Measurements from ENCODE around the gene ZNF540.
"Not testable (repeated sequence)": the region's sequence is repeated elsewhere in the genome, so short reads cannot be mapped to it uniquely, and the experiment has no call there.

ZNF540 gene

DNA sequence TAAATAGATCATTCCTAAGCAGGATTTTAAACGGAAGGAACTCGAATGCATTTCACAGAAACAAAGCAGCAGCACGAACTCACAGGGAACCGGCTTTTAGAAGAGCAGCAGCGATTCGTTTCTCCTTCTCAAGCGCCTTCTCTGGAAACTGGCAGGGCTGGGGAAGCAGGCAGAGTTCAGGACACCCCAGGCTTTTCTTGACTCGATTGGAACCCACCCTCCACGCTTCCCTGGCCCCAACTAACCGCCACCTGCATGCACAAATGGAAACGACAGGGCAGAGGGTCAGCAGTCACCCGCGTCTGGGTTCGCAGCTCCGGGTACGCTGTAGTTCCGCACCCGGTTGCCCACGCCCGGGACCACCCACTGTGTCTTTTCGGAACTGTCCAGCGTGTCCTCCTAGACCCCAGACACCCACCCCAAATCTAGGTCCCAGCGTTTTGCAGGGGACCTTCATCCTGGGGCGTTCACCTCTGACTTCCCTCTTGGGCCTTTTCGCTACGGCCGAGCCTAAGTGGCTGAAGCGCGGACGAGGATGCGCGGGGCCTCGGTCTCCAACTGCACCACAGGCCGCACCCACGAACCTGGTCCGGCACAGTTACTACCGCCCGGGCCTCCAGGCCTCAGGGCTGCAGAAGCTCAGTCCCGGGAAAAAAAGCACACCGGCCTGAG is 60.1 kb downstream of the ZNF540 start:
- peak; percentile 68 for DNase-seq (ENCODE audit: low read depth)

GRCh38 chr19:37655301-37655688 is 60.6 kb downstream of the ZNF540 start, which contains the start of gene ZFP30:
ZFP30 (minus strand) TSS chr19:37655465; CDS start chr19:37647822, 7,643 bp downstream.
- DNase-seq (ENCODE audit: low read depth) = peak; percentile 87
- H3K4me3 ChIP-seq (ENCODE audit: low read depth, low read length) = peak within 1 kb of the TSS; percentile 85
- TF ChIP-seq MAX (IDR thresholded peaks at IDR 0.05; ENCODE audit: low read depth, low read length) = no peak
- TF ChIP-seq, protein P1, sequence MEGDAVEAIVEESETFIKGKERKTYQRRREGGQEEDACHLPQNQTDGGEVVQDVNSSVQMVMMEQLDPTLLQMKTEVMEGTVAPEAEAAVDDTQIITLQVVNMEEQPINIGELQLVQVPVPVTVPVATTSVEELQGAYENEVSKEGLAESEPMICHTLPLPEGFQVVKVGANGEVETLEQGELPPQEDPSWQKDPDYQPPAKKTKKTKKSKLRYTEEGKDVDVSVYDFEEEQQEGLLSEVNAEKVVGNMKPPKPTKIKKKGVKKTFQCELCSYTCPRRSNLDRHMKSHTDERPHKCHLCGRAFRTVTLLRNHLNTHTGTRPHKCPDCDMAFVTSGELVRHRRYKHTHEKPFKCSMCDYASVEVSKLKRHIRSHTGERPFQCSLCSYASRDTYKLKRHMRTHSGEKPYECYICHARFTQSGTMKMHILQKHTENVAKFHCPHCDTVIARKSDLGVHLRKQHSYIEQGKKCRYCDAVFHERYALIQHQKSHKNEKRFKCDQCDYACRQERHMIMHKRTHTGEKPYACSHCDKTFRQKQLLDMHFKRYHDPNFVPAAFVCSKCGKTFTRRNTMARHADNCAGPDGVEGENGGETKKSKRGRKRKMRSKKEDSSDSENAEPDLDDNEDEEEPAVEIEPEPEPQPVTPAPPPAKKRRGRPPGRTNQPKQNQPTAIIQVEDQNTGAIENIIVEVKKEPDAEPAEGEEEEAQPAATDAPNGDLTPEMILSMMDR (IDR thresholded peaks at IDR 0.05; ENCODE audit: low read depth, low read length) = no peak
- TF ChIP-seq MYC (IDR thresholded peaks at IDR 0.05; ENCODE audit: low read depth, low read length) = no peak
- no peak for TF ChIP-seq POLR2A (IDR thresholded peaks at IDR 0.05; ENCODE audit: extremely low read depth, insufficient read length)

More for the DNA sequence above, 60.1 kb downstream of the ZNF540 start:
- no peak for TF ChIP-seq MAX (IDR thresholded peaks at IDR 0.05; ENCODE audit: low read depth, low read length)
- TF ChIP-seq MYC (IDR thresholded peaks at IDR 0.05; ENCODE audit: low read depth, low read length) = no peak
- TF ChIP-seq POLR2A (IDR thresholded peaks at IDR 0.05; ENCODE audit: extremely low read depth, insufficient read length) = no peak
- TF ChIP-seq, protein P1 (IDR thresholded peaks at IDR 0.05; ENCODE audit: low read depth, low read length) = no peak
- H3K4me3 ChIP-seq (ENCODE audit: low read depth, low read length) = peak overlapping the region; percentile 85

GRCh38 chr19:37655689-37656371 is 61.2 kb downstream of the ZNF540 start:
- H3K4me3 ChIP-seq (ENCODE audit: low read depth, low read length) = peak overlapping the region; percentile 75
- TF ChIP-seq, protein P1 (IDR thresholded peaks at IDR 0.05; ENCODE audit: low read depth, low read length) = no peak
- peak; percentile 46; the same call in 1 of the 2 replicates for TF ChIP-seq MAX (IDR thresholded peaks at IDR 0.05; ENCODE audit: low read depth, low read length)
- DNase-seq (ENCODE audit: low read depth) = peak; percentile 85

- H3K4me3 ChIP-seq (ENCODE audit: low read depth, low read length); DNase-seq (ENCODE audit: low read depth): not testable (repeated sequence)
These were observed 62.5 kb downstream of the ZNF540 start for GRCh38 chr19:37657157-37657556.
